ENCODE results near the gene RAMACL.

Gene RAMACL

GRCh38 chr6:166610069-166610468 is 23.6 kb upstream of the RAMACL start:
- H3K27ac ChIP-seq: no peak overlapping the region
- TF ChIP-seq CTCF (conservative IDR thresholded peaks at IDR 0.05): no peak

GRCh38 chr6:166608774-166609173 is 22.3 kb upstream of the RAMACL start:
- no peak for TF ChIP-seq CTCF (conservative IDR thresholded peaks at IDR 0.05)
- no peak overlapping the region for H3K27ac ChIP-seq

- no peak for TF ChIP-seq CTCF (conservative IDR thresholded peaks at IDR 0.05)
- H3K27ac ChIP-seq: no peak overlapping the region
These were observed 19.3 kb upstream of the RAMACL start for GRCh38 chr6:166605752-166606151.

GRCh38 chr6:166604911-166605310 is 18.4 kb upstream of the RAMACL start:
- no peak for TF ChIP-seq CTCF (conservative IDR thresholded peaks at IDR 0.05)
- no peak overlapping the region for H3K27ac ChIP-seq

GRCh38 chr6:166604328-166604727 is 17.9 kb upstream of the RAMACL start:
- no peak overlapping the region for H3K27ac ChIP-seq
- no peak for TF ChIP-seq CTCF (conservative IDR thresholded peaks at IDR 0.05)

GRCh38 chr6:166603043-166603690 is 16.7 kb upstream of the RAMACL start:
- no peak overlapping the region for H3K27ac ChIP-seq

GRCh38 chr6:166601956-166602355 is 15.5 kb upstream of the RAMACL start:
- H3K27ac ChIP-seq: no peak overlapping the region
- TF ChIP-seq CTCF (conservative IDR thresholded peaks at IDR 0.05): no peak

More at GRCh38 chr6:166603043-166603690, 16.7 kb upstream of the RAMACL start:
- TF ChIP-seq CTCF (conservative IDR thresholded peaks at IDR 0.05): no peak
